GM12801 (cell line): ENCODE results near the gene TRIM54.

Experiments used
- TF ChIP-seq, protein P1 (sequence below): IDR thresholded peaks from one replicate; pipeline ENCODE4 v1.5.1; 2011; ENCODE audit warnings: control low read depth; ENCODE audit not compliant: insufficient read length; ENCODE audit errors: extremely low read depth

Gene TRIM54, protein sequence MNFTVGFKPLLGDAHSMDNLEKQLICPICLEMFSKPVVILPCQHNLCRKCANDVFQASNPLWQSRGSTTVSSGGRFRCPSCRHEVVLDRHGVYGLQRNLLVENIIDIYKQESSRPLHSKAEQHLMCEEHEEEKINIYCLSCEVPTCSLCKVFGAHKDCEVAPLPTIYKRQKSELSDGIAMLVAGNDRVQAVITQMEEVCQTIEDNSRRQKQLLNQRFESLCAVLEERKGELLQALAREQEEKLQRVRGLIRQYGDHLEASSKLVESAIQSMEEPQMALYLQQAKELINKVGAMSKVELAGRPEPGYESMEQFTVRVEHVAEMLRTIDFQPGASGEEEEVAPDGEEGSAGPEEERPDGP

DNA sequence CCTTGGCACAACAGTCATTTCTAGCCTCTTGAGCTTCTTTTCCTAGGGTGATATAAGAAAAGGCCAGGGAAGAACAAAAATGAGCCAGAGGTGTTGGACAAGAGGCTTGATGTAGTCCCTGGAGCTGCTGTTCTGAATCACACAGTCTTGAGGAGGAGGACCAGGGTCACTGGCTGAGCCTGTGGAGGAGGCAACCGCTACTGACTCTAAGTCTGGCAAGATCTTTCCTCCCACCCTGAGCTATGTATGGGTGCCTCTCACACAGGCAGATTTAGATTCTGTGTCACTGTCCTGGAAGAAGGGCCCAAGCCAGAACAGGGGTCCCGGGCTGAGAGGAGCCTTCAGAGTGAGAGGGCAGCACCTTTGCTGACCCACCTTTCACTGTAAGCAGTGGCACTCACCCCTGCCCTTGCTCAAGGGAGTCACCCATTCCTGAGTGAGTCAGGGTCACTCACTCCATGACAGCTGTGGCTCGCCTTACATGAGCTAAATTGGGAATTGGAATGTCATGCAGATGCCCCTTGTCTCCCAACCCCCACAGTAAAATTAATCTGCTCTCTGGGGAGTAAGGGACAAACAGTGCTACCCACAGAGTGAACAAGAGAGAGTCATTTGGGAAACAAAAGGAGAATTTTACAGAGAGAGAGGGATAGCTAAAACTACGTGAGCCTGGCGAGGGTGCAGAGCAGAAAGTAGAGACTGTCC lies at the start of gene TRIM54:
Gene TRIM54, plus strand, starts transcription at position 575 of the 705 bp plus-strand sequence. CDS start 303 bp downstream, outside the sequence.
- TF ChIP-seq, protein P1, sequence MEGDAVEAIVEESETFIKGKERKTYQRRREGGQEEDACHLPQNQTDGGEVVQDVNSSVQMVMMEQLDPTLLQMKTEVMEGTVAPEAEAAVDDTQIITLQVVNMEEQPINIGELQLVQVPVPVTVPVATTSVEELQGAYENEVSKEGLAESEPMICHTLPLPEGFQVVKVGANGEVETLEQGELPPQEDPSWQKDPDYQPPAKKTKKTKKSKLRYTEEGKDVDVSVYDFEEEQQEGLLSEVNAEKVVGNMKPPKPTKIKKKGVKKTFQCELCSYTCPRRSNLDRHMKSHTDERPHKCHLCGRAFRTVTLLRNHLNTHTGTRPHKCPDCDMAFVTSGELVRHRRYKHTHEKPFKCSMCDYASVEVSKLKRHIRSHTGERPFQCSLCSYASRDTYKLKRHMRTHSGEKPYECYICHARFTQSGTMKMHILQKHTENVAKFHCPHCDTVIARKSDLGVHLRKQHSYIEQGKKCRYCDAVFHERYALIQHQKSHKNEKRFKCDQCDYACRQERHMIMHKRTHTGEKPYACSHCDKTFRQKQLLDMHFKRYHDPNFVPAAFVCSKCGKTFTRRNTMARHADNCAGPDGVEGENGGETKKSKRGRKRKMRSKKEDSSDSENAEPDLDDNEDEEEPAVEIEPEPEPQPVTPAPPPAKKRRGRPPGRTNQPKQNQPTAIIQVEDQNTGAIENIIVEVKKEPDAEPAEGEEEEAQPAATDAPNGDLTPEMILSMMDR = no peak

DNA sequence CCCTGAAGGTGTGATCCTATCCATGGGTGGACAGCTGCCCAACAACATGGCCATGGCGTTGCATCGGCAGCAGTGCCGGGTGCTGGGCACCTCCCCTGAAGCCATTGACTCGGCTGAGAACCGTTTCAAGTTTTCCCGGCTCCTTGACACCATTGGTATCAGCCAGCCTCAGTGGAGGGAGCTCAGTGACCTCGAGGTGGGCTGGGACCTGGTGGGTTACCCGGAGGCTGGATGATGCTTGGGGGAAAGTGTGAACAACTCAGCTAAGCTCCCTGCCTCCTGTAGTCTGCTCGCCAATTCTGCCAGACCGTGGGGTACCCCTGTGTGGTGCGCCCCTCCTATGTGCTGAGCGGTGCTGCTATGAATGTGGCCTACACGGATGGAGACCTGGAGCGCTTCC lies 48.9 kb upstream of the TRIM54 start:
- TF ChIP-seq, protein P1 = no peak

DNA sequence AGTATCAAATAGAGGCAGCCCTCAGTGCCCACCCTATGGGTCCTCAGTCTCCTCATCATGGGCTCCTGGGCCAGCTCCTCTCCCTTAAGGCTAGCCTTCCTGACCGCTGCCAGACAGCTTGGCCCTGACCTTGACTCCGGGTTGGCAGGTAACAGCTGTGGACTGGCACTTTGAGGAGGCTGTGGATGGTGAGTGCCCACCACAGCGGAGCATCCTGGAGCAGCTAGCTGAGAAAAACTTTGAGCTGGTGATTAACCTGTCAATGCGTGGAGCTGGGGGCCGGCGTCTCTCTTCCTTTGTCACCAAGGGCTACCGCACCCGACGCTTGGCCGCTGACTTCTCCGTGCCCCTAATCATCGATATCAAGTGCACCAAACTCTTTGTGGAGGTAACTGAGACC lies 46.1 kb upstream of the TRIM54 start:
- TF ChIP-seq, protein P1 = no peak

DNA sequence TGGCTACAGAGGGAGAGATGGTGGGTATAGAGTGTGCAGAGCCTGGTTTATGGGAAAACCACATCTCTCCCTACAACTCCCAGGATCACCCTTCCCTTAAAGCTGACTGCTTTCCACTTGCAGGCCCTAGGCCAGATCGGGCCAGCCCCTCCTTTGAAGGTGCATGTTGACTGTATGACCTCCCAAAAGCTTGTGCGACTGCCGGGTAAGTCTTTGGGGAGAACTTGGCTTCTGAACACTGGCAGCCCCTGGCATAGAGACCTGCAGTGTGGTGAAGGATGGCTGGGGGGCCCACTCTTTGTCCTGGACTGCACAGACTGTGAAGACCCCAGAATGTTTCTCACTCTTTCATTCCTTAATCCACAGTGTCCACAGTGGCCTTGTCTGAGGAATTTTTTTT lies 45.6 kb upstream of the TRIM54 start:
- TF ChIP-seq, protein P1 = no peak

DNA sequence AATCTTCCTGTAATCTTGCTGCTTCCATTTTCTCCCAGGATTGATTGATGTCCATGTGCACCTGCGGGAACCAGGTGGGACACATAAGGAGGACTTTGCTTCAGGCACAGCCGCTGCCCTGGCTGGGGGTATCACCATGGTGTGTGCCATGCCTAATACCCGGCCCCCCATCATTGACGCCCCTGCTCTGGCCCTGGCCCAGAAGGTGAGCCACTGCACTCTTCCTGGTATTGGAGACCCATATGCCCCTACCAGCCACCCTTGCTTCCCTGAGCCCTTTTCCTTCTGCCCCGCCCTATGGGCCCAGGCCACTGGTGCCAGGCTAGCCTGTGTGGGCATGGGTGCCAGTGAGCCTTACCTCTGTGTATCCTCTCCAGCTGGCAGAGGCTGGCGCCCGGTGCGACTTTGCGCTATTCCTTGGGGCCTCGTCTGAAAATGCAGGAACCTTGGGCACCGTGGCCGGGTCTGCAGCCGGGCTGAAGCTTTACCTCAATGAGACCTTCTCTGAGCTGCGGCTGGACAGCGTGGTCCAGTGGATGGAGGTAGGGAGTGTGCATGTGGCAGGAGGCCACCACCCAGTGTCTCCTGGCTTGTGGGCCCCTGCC lies 44.8 kb upstream of the TRIM54 start:
- TF ChIP-seq, protein P1 = no peak

DNA sequence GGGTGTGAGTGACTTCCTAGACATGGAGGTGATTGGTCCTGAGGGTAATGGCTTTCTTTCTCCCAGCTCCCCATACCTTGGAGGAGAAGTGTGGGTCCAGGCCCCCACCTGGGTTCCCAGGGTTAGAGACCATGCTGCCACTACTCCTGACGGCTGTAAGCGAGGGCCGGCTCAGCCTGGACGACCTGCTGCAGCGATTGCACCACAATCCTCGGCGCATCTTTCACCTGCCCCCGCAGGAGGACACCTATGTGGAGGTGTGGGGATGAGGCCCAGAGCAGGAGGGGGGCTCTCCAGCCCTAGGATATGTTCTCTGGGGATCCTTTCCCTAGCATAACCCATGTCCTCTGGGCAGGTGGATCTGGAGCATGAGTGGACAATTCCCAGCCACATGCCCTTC lies 43.3 kb upstream of the TRIM54 start:
- TF ChIP-seq, protein P1 = no peak

DNA sequence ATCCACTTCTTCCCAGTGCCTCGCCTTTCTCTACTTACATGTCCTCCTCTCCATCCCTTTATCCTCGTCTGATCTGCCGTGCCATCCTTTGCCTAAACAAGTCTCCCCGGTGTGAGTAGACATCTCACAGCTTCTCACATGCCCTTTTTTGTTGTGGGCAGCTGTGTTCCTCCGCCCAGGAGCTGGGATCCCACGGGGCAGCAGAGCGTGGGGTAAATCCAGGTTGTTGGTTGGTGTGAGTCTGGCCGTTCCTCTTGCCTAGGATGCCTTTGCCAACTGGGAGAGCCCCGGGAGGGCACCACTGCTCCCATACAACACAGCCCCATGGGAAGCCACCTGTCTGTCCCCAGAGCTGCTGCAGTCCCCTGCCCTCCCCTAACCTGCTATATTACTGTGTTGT lies 41.8 kb upstream of the TRIM54 start:
- TF ChIP-seq, protein P1 = no peak
